Caco-2 (cell line): Measurements from ENCODE around the gene LYPD5. TPM values are rescaled to one million over a fixed set of nuclear protein-coding genes. Genes with fewer than 3 reads are reported as not detected.
"Not testable (repeated sequence)": the region's sequence is repeated elsewhere in the genome, so short reads cannot be mapped to it uniquely, and the experiment has no call there.

Experiments
- BruUV-seq: library from RNA; stranded (reverse); fragments of 400-500 nt; replicated peaks from 2 replicates; lab custom pipeline; 2021; lab: Mats Ljungman, UMichigan
- CTCF ChIA-PET: fragments of 300-600 bp; sonication (Branson Sonifier 250); formaldehyde crosslinking; loops from one replicate; lab custom pipeline; 2022; ENCODE audit warnings: antibody characterized with exemption; lab: Charles Lee
- POLR2A ChIA-PET: fragments of 300-600 bp; sonication (Branson Sonifier 250); formaldehyde crosslinking; loops from one replicate; lab custom pipeline; 2022; ENCODE audit warnings: antibody characterized with exemption; lab: Charles Lee
- DNase-seq, 2 experiments: peaks; one replicate each; pipeline versions ENCODE4 v3.0.0 to v3.0.0-alpha.2; 2020 to 2022
- H3K27me3 ChIP-seq: replicated peaks from 2 replicates; pipeline ENCODE4 v1.6.0; 2011; ENCODE audit warnings: low read length; ENCODE audit not compliant: control insufficient read depth, insufficient read depth
- H3K36me3 ChIP-seq: 2 replicates; pipeline ENCODE4 v1.5.1; 2011; ENCODE audit warnings: low read length; ENCODE audit not compliant: control insufficient read depth, insufficient read depth
- H3K4me1 ChIP-seq: fragments of 250-450 bp; sonication (Bioruptor Pico); 2 replicates; pipeline ENCODE4 v1.5.1; 2020; ENCODE audit warnings: mild to moderate bottlenecking
- H3K4me3 ChIP-seq: 2 replicates; pipeline ENCODE4 v1.5.1; 2011; ENCODE audit warnings: low read depth, mild to moderate bottlenecking, control low read depth, low read length
- H3K9me3 ChIP-seq: fragments of 250-450 bp; sonication (Bioruptor Pico); 2 replicates; pipeline ENCODE4 v1.5.1; 2020; ENCODE audit warnings: mild to moderate bottlenecking, moderate library complexity
- H3K27ac Mint-ChIP-seq: one replicate; pipeline ENCODE4 v1.8.0; 2022; ENCODE audit warnings: mixed read lengths; ENCODE audit not compliant: unreplicated experiment
- H3K27me3 Mint-ChIP-seq: one replicate; pipeline ENCODE4 v1.8.0; 2022; ENCODE audit warnings: mixed read lengths; ENCODE audit not compliant: insufficient read depth, unreplicated experiment
- H3K36me3 Mint-ChIP-seq: one replicate; pipeline ENCODE4 v1.8.0; 2022; ENCODE audit warnings: mild to moderate bottlenecking, mixed read lengths; ENCODE audit not compliant: insufficient read depth, unreplicated experiment
- H3K4me1 Mint-ChIP-seq: one replicate; pipeline ENCODE4 v1.8.0; 2022; ENCODE audit warnings: low read depth, mixed read lengths; ENCODE audit not compliant: unreplicated experiment
- H3K4me3 Mint-ChIP-seq: one replicate; pipeline ENCODE4 v1.8.0; 2022; ENCODE audit warnings: mild to moderate bottlenecking, moderate library complexity, mixed read lengths; ENCODE audit not compliant: unreplicated experiment
- H3K9me3 Mint-ChIP-seq: one replicate; pipeline ENCODE4 v1.8.0; 2022; ENCODE audit warnings: mixed read lengths; ENCODE audit not compliant: unreplicated experiment
- intact Hi-C: fragments of 100-400 bp; cut with micrococcal nuclease; formaldehyde crosslinking; loops from one replicate; pipeline ENCODE4 v1.10.0; 2022; ENCODE audit not compliant: unreplicated experiment
- total RNA-seq: library from RNA; stranded (reverse); gene quantifications from 2 replicates; pipeline ENCODE4 v1.2.3, GENCODE V29; 2022
- TF ChIP-seq, protein P1 (sequence below), 2 experiments: fragments of 200-600 bp in 1 of 2; IDR thresholded peaks; 1 replicate in 1 of 2; 2 replicates in 1 of 2; pipeline versions ENCODE4 v1.5.1 to v1.8.0; 2011 to 2022; ENCODE audit warnings: antibody characterized with exemption in 1 of 2, control low read depth in 1 of 2, inconsistent platforms in 1 of 2, low read depth in 1 of 2, low read length in 1 of 2, mild to moderate bottlenecking in 1 of 2, moderate library complexity in 1 of 2; ENCODE audit not compliant: insufficient read depth in 1 of 2, severe bottlenecking in 1 of 2, unreplicated experiment in 1 of 2

The LYPD5 gene
- total RNA-seq, 1 experiment from 2014 or later, result 0.95 TPM

GRCh38 chr19:43806848-43807247 lies 4.6 kb upstream of the LYPD5 start:
- Mint-ChIP-seq H3K4me1 (no peaks in the 10 kb centered on the region), H3K36me3 (no peaks in the 10 kb centered on the region), H3K9me3 (no peaks in the 10 kb centered on the region), H3K27me3 (peaks cover 11% of the 10 kb centered on the region), H3K27ac (no peak overlapping the region), H3K4me3 (no peak overlapping the region)
- POLR2A ChIA-PET, result no interaction called here
- H3K4me1 ChIP-seq, result no peaks in the 10 kb centered on the region
- no TSS peak for BruUV-seq
- CTCF ChIA-PET, result no interaction called here
- TF ChIP-seq, protein P1, sequence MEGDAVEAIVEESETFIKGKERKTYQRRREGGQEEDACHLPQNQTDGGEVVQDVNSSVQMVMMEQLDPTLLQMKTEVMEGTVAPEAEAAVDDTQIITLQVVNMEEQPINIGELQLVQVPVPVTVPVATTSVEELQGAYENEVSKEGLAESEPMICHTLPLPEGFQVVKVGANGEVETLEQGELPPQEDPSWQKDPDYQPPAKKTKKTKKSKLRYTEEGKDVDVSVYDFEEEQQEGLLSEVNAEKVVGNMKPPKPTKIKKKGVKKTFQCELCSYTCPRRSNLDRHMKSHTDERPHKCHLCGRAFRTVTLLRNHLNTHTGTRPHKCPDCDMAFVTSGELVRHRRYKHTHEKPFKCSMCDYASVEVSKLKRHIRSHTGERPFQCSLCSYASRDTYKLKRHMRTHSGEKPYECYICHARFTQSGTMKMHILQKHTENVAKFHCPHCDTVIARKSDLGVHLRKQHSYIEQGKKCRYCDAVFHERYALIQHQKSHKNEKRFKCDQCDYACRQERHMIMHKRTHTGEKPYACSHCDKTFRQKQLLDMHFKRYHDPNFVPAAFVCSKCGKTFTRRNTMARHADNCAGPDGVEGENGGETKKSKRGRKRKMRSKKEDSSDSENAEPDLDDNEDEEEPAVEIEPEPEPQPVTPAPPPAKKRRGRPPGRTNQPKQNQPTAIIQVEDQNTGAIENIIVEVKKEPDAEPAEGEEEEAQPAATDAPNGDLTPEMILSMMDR (IDR thresholded peaks at IDR 0.05; ENCODE audit: insufficient read depth in 1 of 2, low read depth in 1 of 2, low read length in 1 of 2, severe bottlenecking in 1 of 2, unreplicated experiment in 1 of 2), result no peak
- no peak for DNase-seq
- H3K27me3 ChIP-seq, result no peaks in the 10 kb centered on the region; the same call in 1 of the 2 replicates
- H3K9me3 ChIP-seq, result no peaks in the 10 kb centered on the region
- intact Hi-C loops, result no loop called here
- no peak overlapping the region for H3K4me3 ChIP-seq
- no peaks in the 10 kb centered on the region for H3K36me3 ChIP-seq

DNA sequence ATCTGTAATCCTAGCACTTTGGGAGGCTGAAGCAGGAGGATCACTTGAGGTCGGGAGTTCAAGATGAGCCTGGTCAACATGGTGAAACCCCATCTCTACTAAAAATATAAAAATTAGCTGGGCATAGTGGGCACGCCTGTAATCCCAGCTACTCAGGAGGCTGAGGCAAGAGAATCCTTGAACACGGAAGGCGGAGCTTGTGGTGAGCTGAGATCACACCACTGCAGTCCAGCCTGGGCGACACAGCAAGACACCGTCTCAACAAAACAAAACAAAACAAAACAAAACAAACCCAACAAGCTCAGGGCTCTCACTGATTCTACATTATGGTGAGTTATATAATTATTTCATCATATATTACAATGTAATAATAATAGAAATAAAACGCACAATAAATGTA lies 4.2 kb upstream of the LYPD5 start:
- BruUV-seq, H3K4me1 Mint-ChIP-seq, H3K36me3 ChIP-seq, H3K36me3 Mint-ChIP-seq, H3K4me1 ChIP-seq, H3K9me3 ChIP-seq, POLR2A ChIA-PET, H3K27me3 ChIP-seq, H3K9me3 Mint-ChIP-seq, intact Hi-C loops, DNase-seq, CTCF ChIA-PET, H3K4me3 Mint-ChIP-seq, H3K4me3 ChIP-seq, H3K27ac Mint-ChIP-seq: not testable (repeated sequence)
- H3K27me3 Mint-ChIP-seq, result peaks cover 11% of the 10 kb centered on the region

DNA sequence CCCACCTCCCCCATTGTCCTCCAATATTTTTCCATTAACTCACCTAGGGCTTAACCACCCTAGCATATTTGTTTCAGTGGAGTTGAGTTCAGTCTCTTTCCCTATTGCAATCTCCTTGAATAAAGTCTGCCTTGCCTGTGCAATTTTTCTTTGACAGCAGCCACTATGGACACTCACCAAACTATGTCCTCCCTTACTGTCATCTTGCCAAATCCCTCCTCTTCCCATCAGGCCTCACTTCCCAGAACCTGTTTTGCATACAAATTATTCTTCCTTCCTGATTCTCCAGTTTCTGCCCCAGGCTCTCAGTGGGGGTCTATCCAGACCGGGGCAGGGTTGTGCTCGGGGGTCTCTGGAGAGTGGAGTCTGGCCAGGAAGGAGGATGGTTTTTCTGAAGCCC lies 2.2 kb upstream of the LYPD5 start:
- DNase-seq, result no peak
- Mint-ChIP-seq H3K9me3 (no peaks in the 10 kb centered on the region), H3K4me3 (no peak overlapping the region), H3K4me1 (no peaks in the 10 kb centered on the region), H3K27me3 (peaks cover 11% of the 10 kb centered on the region), H3K27ac (no peak overlapping the region), H3K36me3 (no peaks in the 10 kb centered on the region)
- BruUV-seq, result no TSS peak
- no peak overlapping the region for H3K4me3 ChIP-seq
- no peaks in the 10 kb centered on the region for H3K36me3 ChIP-seq
- TF ChIP-seq, protein P1 (IDR thresholded peaks at IDR 0.05; ENCODE audit: insufficient read depth in 1 of 2, low read depth in 1 of 2, low read length in 1 of 2, severe bottlenecking in 1 of 2, unreplicated experiment in 1 of 2), result no peak
- ChIA-PET POLR2A (no interaction called here), CTCF (no interaction called here)
- no peaks in the 10 kb centered on the region; the same call in 1 of the 2 replicates for H3K27me3 ChIP-seq
- peaks cover 7% of the 10 kb centered on the region; the same call in 1 of the 2 replicates for H3K4me1 ChIP-seq
- intact Hi-C loops, result no loop called here
- H3K9me3 ChIP-seq, result no peaks in the 10 kb centered on the region
